K562 (cell line): ENCODE results near the gene ANK3. TPM values are rescaled to one million over a fixed set of nuclear protein-coding genes. Genes with fewer than 3 reads are reported as not detected.

Experiments used
- ATF1 ChIP-seq, 2 experiments: fragments of 450-650 bp in 1 of 2; IDR thresholded peaks; 2 replicates each; pipeline ENCODE4 v1.6.1; 2016; ENCODE audit warnings: missing compliant biosample characterization in 1 of 2, missing genetic modification characterization in 1 of 2
- CBX3 ChIP-seq, 2 experiments: IDR thresholded peaks; 1 replicate in 1 of 2; 2 replicates in 1 of 2; pipeline ENCODE4 v1.6.1; 2012; ENCODE audit warnings: inconsistent platforms in 2 of 2, low read length in 2 of 2, borderline replicate concordance in 1 of 2, control low read depth in 1 of 2
- COPS2 ChIP-seq: fragments of 450-650 bp; conservative IDR thresholded peaks from 2 replicates; pipeline ENCODE4 v1.6.1; 2016; ENCODE audit warnings: mild to moderate bottlenecking, moderate library complexity
- E2F5 ChIP-seq: sonication (generic); formaldehyde crosslinking; IDR thresholded peaks from 2 replicates; pipeline ENCODE4 v1.8.0; 2022; ENCODE audit warnings: mild to moderate bottlenecking, missing genetic modification reagents
- FOXK2 ChIP-seq, 2 experiments: fragments of 450-650 bp; IDR thresholded peaks in 1 of 2; conservative IDR thresholded peaks in 1 of 2; 2 replicates each; pipeline ENCODE4 v1.6.1; 2016; ENCODE audit warnings: low read depth in 2 of 2, mild to moderate bottlenecking in 1 of 2
- L3MBTL2 ChIP-seq: fragments of 450-650 bp; IDR thresholded peaks from 2 replicates; pipeline ENCODE4 v1.6.1; 2016; ENCODE audit warnings: mild to moderate bottlenecking, moderate library complexity
- MTA1 ChIP-seq: fragments of 450-650 bp; IDR thresholded peaks from 2 replicates; pipeline ENCODE4 v1.6.1; 2017; ENCODE audit warnings: borderline replicate concordance
- NEUROD1 ChIP-seq: fragments of 150-350 bp; IDR thresholded peaks from 2 replicates; pipeline ENCODE4 v1.6.1; 2014; ENCODE audit warnings: borderline replicate concordance, low read length, low read depth; ENCODE audit not compliant: partially characterized antibody
- OTX1 ChIP-seq: fragments of 450-650 bp; formaldehyde crosslinking; IDR thresholded peaks from 2 replicates; pipeline ENCODE4 v1.4.0; 2022; ENCODE audit warnings: mild to moderate bottlenecking
- RAD21 ChIP-seq, 2 experiments: fragments of 250-450 bp in 1 of 2; fragments of 450-650 bp in 1 of 2; sonication (Bioruptor Pico) in 1 of 2; formaldehyde crosslinking in 1 of 2; IDR thresholded peaks in 1 of 2; conservative IDR thresholded peaks in 1 of 2; 2 replicates each; pipeline versions ENCODE4 v1.4.0 to v1.8.0; 2020 to 2022; ENCODE audit warnings: mild to moderate bottlenecking in 2 of 2, moderate library complexity in 1 of 2
- RFX1 ChIP-seq: fragments of 450-650 bp; IDR thresholded peaks from 2 replicates; pipeline ENCODE4 v1.6.1; 2016; ENCODE audit warnings: mild to moderate bottlenecking, moderate library complexity
- SAP30 ChIP-seq: fragments of 200-600 bp; sonication (generic); IDR thresholded peaks from 2 replicates; pipeline ENCODE4 v1.6.1; 2012; ENCODE audit warnings: borderline replicate concordance, low read depth, mild to moderate bottlenecking, moderate library complexity, low read length, control low read depth, inconsistent platforms; ENCODE audit not compliant: insufficient read depth, poor library complexity, severe bottlenecking
- SRF ChIP-seq, 2 experiments: fragments of 250-450, 450-650 bp in 1 of 2; sonication (Bioruptor Pico) in 1 of 2; sonication (generic) in 1 of 2; formaldehyde crosslinking; IDR thresholded peaks; 2 replicates each; pipeline versions ENCODE4 v1.5.0 to v1.5.1; 2020 to 2022; ENCODE audit warnings: mild to moderate bottlenecking in 1 of 2, missing genetic modification reagents in 1 of 2
- STAT5A ChIP-seq: IDR thresholded peaks from 2 replicates; pipeline ENCODE4 v1.6.1; 2012; ENCODE audit warnings: low read length, inconsistent platforms, borderline replicate concordance
- TAF1 ChIP-seq: IDR thresholded peaks from 2 replicates; pipeline ENCODE4 v1.6.1; 2011; ENCODE audit warnings: mild to moderate bottlenecking, low read length, moderate library complexity; ENCODE audit not compliant: insufficient read depth, control insufficient read depth, severe bottlenecking; ENCODE audit errors: extremely low read depth
- TEAD2 ChIP-seq: fragments of 450-650 bp; IDR thresholded peaks from 2 replicates; pipeline ENCODE4 v1.6.1; 2016; ENCODE audit warnings: missing genetic modification characterization, control low read depth, missing compliant biosample characterization
- TRIM24 ChIP-seq, 2 experiments: fragments of 450-650 bp; IDR thresholded peaks; 2 replicates each; pipeline ENCODE4 v1.6.1; 2016
- ZMIZ1 ChIP-seq, 2 experiments: fragments of 150-350 bp in 1 of 2; IDR thresholded peaks; 2 replicates each; pipeline ENCODE4 v1.6.1; 2012 to 2016; ENCODE audit warnings: low read depth in 2 of 2, low read length in 2 of 2, mild to moderate bottlenecking in 1 of 2, moderate library complexity in 1 of 2
- ZNF143 ChIP-seq: sonication (generic); formaldehyde crosslinking; IDR thresholded peaks from 2 replicates; pipeline ENCODE4 v1.9.0; 2022; ENCODE audit warnings: mild to moderate bottlenecking, missing genetic modification reagents
- ZNF324 ChIP-seq: fragments of 250-450 bp; sonication (Bioruptor Pico); IDR thresholded peaks from 2 replicates; pipeline ENCODE4 v1.4.0; 2020; ENCODE audit warnings: mild to moderate bottlenecking
- polyA plus RNA-seq, 8 experiments: library from polyadenylated mRNA; depleted of rRNA in 4 of 8; stranded (reverse) in 5 of 8; unstranded in 3 of 8; fragments of >200 nt; fragmentation: Nextera tagmentation in 2 of 8; fragmentation: Illumina TruSeq in 1 of 8; extraction: Ambion mirVana in 2 of 8; extraction: Trizol in 1 of 8; gene quantifications; 2 replicates each; pipeline versions ENCODE4 v1.2.1 to v1.2.3, GENCODE V29; 2011 to 2014; ENCODE audit warnings: inconsistent platforms in 1 of 8, missing spikeins in 1 of 8
- total RNA-seq, 7 experiments: library from RNA; depleted of rRNA in 6 of 7; stranded (reverse); fragments of >200 nt in 6 of 7; fragmentation: Illumina TruSeq in 2 of 7; extraction: Trizol in 2 of 7; gene quantifications; 2 replicates each; pipeline versions ENCODE4 v1.2.1 to v1.2.3, GENCODE V29; 2011 to 2021; ENCODE audit warnings: low replicate concordance in 1 of 7

Gene ANK3
- total and polyA plus RNA-seq, 9 of the 15 experiments (the other 6 are each of a cell fraction or from before 2014, with no cell fraction given): 10.0 to 32.3 (median 17.9) TPM

- TF ChIP-seq RAD21 (CRISPR knock-in tag; conservative IDR thresholded peaks at IDR 0.05 in 1 of 2, IDR thresholded peaks at IDR 0.05 in 1 of 2) (no peak), NEUROD1 (no peak), STAT5A (no peak), TAF1 (peak; percentile 48), ZMIZ1 (IDR thresholded peaks at IDR 0.05; ENCODE audit: low read depth in 2 of 2, low read length in 2 of 2) (no peak), ATF1 (CRISPR knock-in tag; IDR thresholded peaks at IDR 0.05) (no peak), ATF1 (tag; IDR thresholded peaks at IDR 0.05) (peak; percentile 53), L3MBTL2 (peak; percentile 62; the same call in 1 of the 2 replicates), RFX1 (no peak), FOXK2 (conservative IDR thresholded peaks at IDR 0.05 in 1 of 2, IDR thresholded peaks at IDR 0.05 in 1 of 2; ENCODE audit: low read depth in 2 of 2) (no peak), E2F5 (CRISPR knock-in tag) (no peak), OTX1 (CRISPR knock-in tag) (no peak), SAP30 (no peak), TEAD2 (tag) (no peak), CBX3 (IDR thresholded peaks at IDR 0.05; ENCODE audit: borderline replicate concordance in 1 of 2, low read length in 2 of 2) (peak in 1 of 2 experiments; percentile 72; a peak in 1 of 3 replicates), TRIM24 (IDR thresholded peaks at IDR 0.05) (peak; percentile 59 to 72; a peak in 2 of 4 replicates), ZNF143 (CRISPR knock-in tag) (no peak), COPS2 (no peak), SRF (CRISPR knock-in tag; IDR thresholded peaks at IDR 0.05) (no peak), ZNF324 (CRISPR knock-in tag) (no peak), MTA1 (peak; percentile 66; the same call in 1 of the 2 replicates)
Observed at GRCh38 chr10:60130130-60130579, 259.5 kb downstream of the ANK3 start (continued).
